Measurements from ENCODE around the gene EGFR.

DNA sequence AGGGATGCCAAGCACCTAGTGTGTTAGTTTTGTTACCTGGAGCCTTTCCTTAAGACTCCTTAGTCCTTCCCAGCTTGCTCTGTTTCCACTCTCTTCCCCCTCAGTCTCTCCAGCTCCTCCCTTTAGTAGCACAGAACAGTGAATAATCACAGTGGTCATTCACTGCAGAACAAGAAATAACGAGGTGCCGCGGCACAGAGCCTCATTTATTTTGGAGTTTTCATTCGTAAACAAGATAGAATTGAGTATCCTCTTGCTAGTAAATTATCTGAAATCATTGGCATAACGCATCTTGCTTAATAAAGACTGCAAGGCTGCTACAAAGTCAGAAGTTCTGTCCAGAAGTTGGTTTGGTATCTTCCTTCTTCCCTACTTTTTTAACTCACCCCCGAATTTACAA is 217.0 kb downstream of the EGFR start:
- TF ChIP-seq CTCF (IDR thresholded peaks at IDR 0.05; ENCODE audit: poor library complexity, severe bottlenecking) (no peak), SMC3 (conservative IDR thresholded peaks at IDR 0.05; ENCODE audit: poor library complexity) (no peak), EP300 (conservative IDR thresholded peaks at IDR 0.05; ENCODE audit: poor library complexity, severe bottlenecking) (no peak), EZH2 (IDR thresholded peaks at IDR 0.05; ENCODE audit: borderline replicate concordance, insufficient read depth, low read length, poor library complexity, severe bottlenecking) (no peak), POLR2AphosphoS5 (IDR thresholded peaks at IDR 0.05) (no peak), TAF1 (IDR thresholded peaks at IDR 0.05; ENCODE audit: low read depth) (no peak), RAD21 (conservative IDR thresholded peaks at IDR 0.05) (no peak), REST (IDR thresholded peaks at IDR 0.05; ENCODE audit: borderline replicate concordance) (no peak)

Data from neural cell (in vitro differentiated cells).